GM21529 (cell line): ENCODE results near the gene SUMO3.

Source experiments
- ATAC-seq: cut with Tn5 transposase; IDR thresholded peaks from one replicate; pipeline ENCODE4 v1.9.1; 2021; ENCODE audit not compliant: unreplicated experiment

SUMO3 gene

DNA sequence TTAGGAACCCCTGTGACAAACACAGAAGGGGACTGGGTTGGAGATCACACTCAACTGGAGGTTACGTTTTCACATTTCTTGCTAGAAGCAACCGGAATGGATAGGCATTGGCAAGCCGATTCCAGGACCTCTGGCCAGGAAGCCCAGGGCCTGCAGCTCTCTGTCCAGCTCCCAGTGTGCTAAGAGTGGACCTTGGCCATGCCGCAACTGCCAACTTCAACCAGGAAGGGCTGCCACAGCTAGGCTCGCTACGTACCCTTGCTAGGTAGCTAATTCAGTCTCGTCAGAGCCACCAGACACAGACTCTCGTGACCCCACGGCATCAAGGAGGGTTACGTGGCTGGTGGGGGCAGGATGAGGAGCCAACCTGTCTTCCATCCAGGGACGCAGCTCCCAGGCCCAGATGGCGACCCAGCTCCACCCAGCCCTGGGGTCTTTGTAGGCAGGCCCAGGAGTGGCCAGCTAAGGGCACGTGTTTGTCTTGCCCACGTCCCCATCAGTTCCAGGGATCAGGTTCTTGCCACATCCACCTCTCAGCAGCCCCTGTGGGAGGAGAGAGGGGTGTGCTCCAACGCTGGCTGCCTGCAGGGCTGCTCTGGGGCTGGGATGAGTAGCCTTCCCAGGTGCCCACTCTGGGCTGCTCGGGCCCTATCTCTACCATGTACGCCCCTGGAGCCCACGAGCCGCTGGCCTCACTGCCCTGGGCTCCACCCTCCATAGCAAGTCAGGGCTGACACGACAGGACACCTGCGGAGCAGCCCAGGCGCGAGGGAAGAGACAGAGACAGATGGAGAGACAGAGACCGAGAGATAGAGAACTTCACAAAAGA is 55.4 kb downstream of the SUMO3 start:
- ATAC-seq = no peak

DNA sequence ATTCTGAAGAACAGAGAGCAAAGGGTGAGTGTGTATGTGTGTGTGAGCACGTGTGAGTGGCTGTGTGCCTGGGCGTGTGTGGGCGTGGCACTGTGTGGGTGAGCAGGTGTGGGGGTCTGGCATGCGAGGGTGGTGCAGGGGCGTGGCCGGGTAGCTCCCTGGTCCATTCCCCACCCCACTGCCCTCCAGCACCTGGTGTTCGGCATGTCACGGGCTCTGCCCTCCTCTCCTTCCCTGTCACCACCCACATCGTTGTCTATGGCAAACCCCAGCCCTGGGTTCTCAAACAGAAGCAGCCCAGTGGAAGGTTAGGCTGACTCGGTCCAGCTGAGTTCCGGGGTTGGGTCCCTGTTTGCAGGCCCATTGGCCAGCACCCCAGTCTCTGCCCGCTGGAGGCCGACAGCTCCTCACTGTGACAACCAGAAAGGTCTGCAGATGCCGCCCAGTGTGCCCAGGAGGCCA is 56.1 kb downstream of the SUMO3 start:
- ATAC-seq = no peak

DNA sequence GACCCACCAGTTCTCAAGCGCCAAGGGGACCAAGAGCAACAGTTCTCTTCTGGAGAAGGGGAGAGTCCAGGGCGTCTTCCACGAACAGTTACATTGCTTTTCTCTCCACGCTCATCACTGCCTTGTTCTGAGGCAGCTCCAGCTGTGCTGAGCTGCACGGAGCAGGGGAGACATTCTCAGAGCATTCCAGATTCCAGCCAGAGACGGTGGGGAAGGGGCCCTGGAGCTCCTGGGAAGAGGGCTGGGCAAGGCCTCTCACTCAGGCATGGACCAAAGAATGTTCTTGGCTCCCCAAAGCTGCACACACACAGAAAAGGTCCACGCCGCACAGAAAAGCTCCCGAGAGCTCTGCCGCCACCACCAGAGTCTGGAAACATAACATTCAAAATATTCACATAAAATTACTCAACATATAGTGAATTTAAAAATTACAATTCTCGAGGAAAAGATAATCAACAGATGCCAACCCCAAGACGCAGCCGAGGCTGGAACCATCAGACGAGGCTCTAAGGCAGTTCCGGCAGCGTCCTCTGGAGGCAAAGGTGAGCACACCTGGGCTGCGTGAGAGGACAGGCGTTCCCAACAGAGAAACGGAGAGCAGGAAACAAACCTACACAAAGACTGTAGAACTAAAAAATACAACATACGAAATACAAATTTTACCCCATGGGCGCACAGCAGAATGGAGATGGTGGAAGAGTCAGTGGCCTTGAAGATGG is 56.7 kb downstream of the SUMO3 start:
- ATAC-seq = no peak

DNA sequence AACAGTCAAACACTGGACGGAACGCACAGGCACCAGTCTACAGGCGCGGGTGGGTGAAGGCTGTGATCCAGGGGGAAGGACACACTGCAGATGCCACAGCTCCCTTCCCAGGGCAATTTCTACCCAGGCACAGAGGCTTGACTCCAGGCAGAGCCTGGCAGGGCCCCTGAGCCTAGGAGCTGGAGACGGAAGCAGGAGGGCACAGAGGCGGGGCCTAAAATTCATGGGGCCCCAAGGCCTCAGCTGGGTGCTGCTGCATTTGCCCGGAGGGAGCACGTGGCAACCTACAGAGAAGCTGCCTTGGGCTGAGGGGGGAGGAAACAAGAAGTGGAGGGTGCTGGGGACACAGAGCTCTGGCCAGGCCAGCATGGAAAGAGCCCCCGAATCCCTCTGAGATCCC is 57.5 kb downstream of the SUMO3 start:
- ATAC-seq = no peak

DNA sequence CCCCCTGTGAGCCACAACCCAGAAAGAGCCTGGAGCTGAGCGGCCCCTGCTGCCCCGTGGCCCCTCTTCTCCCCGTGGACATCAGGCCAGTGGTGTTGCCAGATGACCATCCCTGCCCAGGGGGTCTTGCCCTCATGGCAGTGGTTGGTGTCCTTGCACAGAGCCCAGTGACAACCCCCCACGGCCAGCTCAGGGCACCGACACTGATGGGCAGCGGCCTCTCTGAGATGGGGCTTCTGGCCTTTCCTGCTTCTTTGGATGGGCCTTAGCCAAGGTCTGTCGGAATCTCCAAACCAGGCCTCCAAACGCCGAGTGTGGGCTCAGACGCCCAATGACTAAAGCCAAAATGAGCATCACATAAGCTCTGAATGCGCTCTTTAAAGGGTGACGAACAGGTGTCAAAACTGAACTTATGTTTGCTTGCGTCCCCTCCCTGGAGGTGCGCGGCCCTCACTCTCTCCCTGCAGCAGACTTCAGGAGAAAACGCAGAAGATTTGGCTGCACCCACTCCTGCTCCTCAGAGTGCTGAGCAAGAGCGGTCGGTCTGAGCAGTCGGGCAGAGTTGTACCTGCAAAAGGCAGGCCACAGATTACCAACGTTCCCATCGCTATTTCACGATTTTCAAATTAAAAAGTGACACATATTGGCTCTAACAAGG is 58.1 kb downstream of the SUMO3 start:
- ATAC-seq = no peak

DNA sequence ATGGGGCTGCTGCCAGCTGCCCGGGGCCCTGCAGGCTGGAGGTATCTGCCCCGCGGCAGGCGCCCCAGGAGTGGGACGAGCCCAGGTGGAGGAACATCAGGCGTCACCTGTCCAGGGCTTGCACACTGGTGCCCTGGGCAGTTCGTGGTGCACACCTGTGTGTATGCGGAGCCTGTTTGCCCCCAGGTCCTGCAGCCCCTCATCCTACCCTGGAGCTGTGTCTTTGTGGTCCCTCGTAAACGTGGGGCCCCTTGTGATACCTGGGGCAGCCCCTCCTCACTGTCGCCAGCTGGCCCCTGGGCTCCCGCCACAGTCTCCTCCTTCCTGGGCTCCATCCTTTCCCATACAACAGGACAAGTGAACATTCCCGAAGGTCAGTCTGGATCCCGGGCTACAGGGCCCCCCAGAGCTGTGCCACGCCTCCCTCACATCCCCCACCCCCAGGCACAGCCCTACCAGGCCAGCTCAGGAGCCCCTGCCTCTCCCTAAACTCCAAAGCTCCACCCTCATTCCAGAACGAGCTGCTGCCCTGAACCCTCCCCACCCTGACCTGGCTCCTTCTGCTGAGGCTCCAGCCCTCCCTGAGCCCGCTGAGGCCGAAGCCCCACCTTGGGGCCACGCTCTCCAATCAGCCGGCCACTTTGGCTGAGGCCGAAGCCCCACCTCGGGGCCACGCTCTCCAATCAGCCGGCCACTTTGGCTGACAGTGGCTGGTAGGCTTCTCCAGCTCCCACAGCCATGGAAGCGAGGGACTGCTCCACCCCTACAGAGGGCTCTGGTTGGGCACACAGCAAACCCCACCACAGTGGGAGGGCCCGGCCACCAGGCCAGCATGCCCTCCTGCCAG is 58.9 kb downstream of the SUMO3 start:
- ATAC-seq = no peak

DNA sequence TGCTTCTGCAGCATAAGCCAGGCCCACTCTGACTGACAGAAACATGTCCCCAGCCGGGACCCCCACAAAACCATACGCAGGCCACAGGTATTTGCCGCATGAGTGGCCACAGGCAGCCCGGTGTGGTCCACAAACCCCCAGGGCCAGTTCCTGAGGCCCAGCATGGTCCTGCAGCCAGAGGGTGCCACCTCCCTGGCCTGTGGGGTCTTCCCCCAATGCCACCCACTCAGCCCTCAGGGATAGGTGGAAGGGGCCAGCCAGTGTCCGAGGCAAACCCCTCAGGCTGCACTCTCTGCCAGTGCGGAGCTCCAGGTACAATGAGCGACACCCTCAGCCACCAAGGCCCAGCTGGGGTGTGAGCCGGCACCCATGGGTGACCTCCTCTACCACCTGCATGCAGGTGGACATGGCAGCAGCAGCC is 59.7 kb downstream of the SUMO3 start:
- no peak for ATAC-seq

DNA sequence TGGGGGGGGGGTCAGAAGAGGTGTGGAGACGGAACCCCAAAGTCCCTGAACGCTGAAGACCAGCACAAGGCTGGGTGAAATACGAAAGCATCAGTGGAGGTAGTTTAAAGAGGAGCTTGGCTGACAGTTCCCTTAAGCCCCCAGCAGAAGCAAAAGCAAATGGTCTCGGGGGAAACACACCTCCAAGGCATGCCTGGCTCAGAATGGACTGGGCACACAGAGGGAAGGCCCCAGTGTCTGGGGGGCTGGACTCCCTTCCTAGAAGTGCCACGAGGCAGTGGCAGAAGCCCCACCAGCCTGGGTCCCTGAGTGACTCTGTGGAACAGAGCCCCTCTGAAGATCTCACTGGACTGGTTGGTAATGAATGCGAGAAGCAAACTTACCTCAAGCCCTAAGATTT is 60.1 kb downstream of the SUMO3 start:
- ATAC-seq = no peak

DNA sequence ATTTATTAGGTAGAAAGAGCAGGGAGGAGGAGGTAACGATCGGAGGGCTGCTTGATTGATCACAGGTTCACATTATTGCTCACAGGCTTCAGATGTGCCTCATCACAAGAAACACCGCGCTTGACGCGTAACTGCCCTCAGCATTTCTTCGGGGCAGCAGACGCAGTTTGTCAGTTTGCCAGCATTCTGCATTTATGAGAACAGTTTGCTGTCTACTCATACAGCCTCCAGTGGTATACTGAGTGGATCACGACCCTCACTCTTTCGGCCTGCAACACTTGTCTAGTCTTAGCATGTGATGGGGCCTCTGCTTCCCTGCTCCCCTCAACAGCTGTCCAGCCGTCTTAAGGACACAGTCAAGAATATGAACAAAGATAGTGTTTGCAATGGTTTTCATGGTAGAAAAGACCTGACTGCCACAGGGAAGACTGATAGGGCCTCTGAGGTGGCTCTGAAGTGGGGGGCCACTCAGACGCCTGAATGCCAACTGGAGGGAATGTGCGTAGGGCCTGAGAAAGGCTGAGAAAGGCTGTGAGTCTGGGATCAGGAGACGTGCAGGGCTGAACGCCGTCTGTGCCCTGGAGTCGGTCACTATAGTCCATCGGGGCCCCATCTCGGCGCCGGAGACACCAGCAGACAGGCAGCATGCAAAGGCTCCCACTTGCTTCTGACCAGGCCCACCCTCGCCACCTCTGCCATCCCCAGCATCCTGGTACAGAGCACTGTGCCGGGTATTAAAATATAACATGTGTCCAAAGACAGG is 61.3 kb downstream of the SUMO3 start:
- ATAC-seq = no peak
